PC-9 (cell line): Measurements from ENCODE around the gene VASH2.

Experiments used
- EZH2 ChIP-seq: fragments of 200-600 bp; sonication (generic); IDR thresholded peaks from 2 replicates; pipeline ENCODE4 v1.8.0; 2017; ENCODE audit warnings: antibody characterized with exemption, low read depth
- TF ChIP-seq, protein P1 (sequence below): fragments of 200-600 bp; sonication (generic); conservative IDR thresholded peaks from 2 replicates; pipeline ENCODE4 v1.6.1; 2017; ENCODE audit warnings: mixed run types, antibody characterized with exemption, mild to moderate bottlenecking, moderate library complexity

DNA sequence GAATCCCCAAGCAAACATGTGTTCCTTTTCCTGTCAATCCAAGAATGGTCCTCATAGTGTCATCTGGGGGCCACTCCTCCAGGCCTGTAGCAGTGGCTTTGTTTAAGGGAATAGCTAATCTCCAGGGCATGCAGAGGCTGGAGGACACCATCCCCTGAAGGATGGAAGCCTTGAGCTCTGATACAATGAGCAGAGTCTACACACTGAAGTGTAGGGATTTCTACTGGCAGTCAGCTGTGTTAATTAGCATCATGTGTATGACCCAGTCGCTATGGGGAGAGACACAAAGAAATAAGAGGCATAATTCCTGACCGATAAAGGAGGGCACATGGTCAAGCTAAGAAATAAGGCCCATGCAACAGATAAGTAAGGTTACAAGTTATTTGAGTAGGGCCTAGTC, 36.2 kb downstream of the VASH2 start:
- TF ChIP-seq, protein P1, sequence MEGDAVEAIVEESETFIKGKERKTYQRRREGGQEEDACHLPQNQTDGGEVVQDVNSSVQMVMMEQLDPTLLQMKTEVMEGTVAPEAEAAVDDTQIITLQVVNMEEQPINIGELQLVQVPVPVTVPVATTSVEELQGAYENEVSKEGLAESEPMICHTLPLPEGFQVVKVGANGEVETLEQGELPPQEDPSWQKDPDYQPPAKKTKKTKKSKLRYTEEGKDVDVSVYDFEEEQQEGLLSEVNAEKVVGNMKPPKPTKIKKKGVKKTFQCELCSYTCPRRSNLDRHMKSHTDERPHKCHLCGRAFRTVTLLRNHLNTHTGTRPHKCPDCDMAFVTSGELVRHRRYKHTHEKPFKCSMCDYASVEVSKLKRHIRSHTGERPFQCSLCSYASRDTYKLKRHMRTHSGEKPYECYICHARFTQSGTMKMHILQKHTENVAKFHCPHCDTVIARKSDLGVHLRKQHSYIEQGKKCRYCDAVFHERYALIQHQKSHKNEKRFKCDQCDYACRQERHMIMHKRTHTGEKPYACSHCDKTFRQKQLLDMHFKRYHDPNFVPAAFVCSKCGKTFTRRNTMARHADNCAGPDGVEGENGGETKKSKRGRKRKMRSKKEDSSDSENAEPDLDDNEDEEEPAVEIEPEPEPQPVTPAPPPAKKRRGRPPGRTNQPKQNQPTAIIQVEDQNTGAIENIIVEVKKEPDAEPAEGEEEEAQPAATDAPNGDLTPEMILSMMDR = no peak
- TF ChIP-seq EZH2 = no peak
